ENCODE measurements around the gene FOXK2. TPM values are rescaled to one million over a fixed set of nuclear protein-coding genes. Genes with fewer than 3 reads are reported as not detected.

FOXK2 gene
- 95.7 TPM for total RNA-seq (ENCODE audit: unreplicated experiment)
- long read RNA-seq, full-length matches to known transcripts, result 2 of 9 reads
- long read RNA-seq, partial matches to known transcripts, result 4 of 9 reads
- long read RNA-seq, other reads (novel, unspliced or antisense), result 3 of 9 reads

DNA sequence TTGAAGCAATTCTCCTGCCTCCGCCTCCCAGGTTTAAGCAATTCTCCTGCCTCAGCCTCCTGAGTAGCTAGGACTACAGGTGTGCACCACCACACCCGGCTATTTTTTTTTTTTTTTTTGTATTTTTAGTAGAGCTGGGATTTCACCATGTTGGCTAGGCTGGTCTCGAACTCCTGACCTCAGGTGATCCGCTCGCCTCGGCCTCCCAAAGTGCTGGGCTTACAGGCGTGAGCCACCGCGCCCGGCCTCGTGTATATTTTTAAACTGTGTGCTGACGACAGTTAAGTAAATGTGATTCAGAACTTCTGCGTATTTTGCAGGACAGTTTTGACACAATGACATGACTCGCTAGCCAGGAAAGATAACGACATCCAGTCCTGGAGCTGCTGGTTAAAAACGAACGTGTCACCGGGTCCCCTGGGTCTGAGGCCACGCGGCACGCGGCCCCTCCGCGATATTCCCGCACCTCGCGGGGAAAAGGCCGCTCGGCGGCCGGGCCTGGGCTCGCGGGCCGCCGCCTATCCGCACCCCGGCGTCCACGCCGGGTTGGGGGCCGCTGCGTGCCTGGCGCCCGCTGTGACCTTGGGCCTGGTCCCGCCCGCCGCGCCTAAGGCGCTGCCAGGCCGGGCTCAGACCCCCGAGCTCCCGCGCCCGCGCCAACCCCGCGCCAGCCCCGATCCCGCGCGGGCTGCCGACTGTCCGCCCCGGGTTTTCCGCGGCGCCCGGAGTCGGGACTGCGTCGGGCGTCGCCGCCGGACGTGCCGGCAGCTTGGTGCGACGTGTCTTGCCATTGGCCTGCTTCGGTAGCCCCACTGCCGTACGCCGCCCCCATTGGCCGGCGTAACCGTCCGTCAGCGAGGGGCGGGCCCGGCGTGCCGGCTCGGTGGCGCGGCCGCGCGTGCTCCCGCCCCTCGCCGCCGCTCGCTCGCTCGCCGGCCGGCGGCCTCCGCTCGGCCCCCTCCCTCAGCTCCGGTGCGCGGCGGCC lies at the start of gene FOXK2:
Gene FOXK2 (plus strand): TSS at position 907 of the 985 bp plus-strand sequence. CDS start 157 bp downstream, outside the sequence.
- TF ChIP-seq, protein P1, sequence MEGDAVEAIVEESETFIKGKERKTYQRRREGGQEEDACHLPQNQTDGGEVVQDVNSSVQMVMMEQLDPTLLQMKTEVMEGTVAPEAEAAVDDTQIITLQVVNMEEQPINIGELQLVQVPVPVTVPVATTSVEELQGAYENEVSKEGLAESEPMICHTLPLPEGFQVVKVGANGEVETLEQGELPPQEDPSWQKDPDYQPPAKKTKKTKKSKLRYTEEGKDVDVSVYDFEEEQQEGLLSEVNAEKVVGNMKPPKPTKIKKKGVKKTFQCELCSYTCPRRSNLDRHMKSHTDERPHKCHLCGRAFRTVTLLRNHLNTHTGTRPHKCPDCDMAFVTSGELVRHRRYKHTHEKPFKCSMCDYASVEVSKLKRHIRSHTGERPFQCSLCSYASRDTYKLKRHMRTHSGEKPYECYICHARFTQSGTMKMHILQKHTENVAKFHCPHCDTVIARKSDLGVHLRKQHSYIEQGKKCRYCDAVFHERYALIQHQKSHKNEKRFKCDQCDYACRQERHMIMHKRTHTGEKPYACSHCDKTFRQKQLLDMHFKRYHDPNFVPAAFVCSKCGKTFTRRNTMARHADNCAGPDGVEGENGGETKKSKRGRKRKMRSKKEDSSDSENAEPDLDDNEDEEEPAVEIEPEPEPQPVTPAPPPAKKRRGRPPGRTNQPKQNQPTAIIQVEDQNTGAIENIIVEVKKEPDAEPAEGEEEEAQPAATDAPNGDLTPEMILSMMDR (IDR thresholded peaks at IDR 0.05; ENCODE audit: partially characterized antibody, unreplicated experiment), result no peak
- peaks cover 3% of the 10 kb centered on the region for H3K9me3 Mint-ChIP-seq (ENCODE audit: unreplicated experiment)
- peaks cover 8% of the 10 kb centered on the region for H3K36me3 Mint-ChIP-seq (ENCODE audit: unreplicated experiment)
- H3K4me1 Mint-ChIP-seq (ENCODE audit: low read depth, unreplicated experiment), result peaks cover 7% of the 10 kb centered on the region
- H3K4me3 Mint-ChIP-seq (ENCODE audit: unreplicated experiment), result peak within 1 kb of the TSS; percentile 93
- H3K27me3 Mint-ChIP-seq (ENCODE audit: unreplicated experiment), result peaks cover 3% of the 10 kb centered on the region
- DNase-seq, result peak; percentile 95
- H3K27ac Mint-ChIP-seq (ENCODE audit: unreplicated experiment), result peak within 1 kb of the TSS; percentile 85

DNA sequence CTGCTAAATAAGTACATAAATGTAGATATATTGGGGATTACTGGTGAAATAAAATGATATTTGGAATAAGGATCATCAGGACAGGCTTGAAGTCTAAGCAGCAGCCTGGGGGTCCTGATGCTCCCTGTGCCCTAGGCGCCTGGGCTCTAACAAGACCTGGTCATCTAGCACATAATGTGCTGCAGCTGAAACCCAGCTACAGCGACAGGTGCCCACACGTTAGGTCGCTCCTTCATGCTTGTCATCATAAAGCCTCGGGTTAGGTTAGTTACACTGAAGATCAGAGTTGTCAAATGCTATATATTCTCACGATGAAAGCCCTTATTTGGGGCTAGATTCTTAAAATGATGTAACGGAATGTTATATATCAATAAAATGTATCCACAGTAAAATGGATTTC lies 49.5 kb upstream of the FOXK2 start:
- no peaks in the 10 kb centered on the region for H3K27me3 Mint-ChIP-seq (ENCODE audit: unreplicated experiment)
- TF ChIP-seq, protein P1 (IDR thresholded peaks at IDR 0.05; ENCODE audit: partially characterized antibody, unreplicated experiment), result no peak
- DNase-seq, result no peak
- H3K4me3 Mint-ChIP-seq (ENCODE audit: unreplicated experiment), result no peak overlapping the region
- no peak overlapping the region for H3K27ac Mint-ChIP-seq (ENCODE audit: unreplicated experiment)
- H3K36me3 Mint-ChIP-seq (ENCODE audit: unreplicated experiment), result peaks cover 3% of the 10 kb centered on the region
- H3K9me3 Mint-ChIP-seq (ENCODE audit: unreplicated experiment), result no peaks in the 10 kb centered on the region
- H3K4me1 Mint-ChIP-seq (ENCODE audit: low read depth, unreplicated experiment), result no peaks in the 10 kb centered on the region

DNA sequence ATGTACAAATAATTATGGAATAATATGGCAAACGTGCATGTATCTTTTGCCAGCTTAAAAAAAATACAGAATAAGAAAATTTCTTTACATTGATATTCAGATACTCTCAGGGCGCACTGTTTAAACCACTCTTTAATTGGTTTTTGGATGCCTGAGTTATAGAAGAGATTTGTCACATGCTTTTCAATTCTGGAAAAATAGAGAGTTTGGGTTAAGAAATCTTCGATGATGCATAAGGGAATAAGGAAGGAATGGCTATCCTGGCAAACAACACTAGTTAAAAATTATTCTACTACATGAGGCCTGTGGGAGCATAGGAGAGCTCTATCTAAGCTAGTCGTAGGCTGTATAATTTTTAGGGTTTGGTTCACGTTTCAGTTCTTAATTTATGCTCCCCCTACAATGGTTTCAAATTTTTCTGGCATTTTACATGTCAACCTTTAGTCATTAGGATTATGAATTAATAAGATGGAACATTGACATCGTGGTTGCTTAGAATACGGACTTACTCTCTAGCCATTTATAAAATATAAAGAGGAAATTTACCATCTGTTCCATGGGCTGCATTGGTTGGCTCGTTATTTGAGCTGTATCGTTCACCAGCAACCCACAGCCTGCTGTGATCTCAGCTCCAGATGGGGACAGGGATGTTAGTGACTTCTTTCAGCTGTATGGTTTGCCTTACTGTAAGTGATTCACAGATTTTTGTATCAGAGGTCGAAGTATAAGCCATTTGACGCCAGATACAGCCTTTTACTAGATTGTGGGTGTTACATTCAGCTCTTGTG lies 45.1 kb upstream of the FOXK2 start:
- H3K9me3 Mint-ChIP-seq (ENCODE audit: unreplicated experiment), result no peaks in the 10 kb centered on the region
- TF ChIP-seq, protein P1 (IDR thresholded peaks at IDR 0.05; ENCODE audit: partially characterized antibody, unreplicated experiment), result no peak
- H3K4me3 Mint-ChIP-seq (ENCODE audit: unreplicated experiment), result no peak overlapping the region

DNA sequence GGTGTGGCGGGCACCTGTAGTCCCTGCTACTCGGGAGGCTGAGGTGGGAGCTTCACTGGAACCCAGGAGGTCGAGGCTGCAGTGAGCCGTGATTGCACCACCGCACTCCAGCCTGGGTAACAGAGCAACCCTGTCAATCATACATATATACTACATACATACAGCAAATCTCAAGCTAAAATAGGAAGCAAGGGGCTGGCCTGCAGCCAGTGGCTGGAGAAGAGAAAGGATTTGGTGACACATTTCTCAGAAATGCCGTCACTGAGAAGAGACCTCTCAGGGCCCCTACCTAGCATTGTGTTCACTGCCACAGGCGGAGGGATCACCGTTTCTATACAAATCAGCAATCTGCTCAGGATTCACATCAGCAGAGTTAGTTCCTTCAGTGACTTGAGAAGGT lies 44.1 kb upstream of the FOXK2 start:
- TF ChIP-seq, protein P1 (IDR thresholded peaks at IDR 0.05; ENCODE audit: partially characterized antibody, unreplicated experiment), result no peak
- no peaks in the 10 kb centered on the region for H3K4me1 Mint-ChIP-seq (ENCODE audit: low read depth, unreplicated experiment)

More for the DNA sequence above, 45.1 kb upstream of the FOXK2 start:
- Mint-ChIP-seq H3K36me3 (ENCODE audit: unreplicated experiment) (peaks cover 3% of the 10 kb centered on the region), H3K27ac (ENCODE audit: unreplicated experiment) (no peak overlapping the region), H3K27me3 (ENCODE audit: unreplicated experiment) (peaks cover 1% of the 10 kb centered on the region), H3K4me1 (ENCODE audit: low read depth, unreplicated experiment) (no peaks in the 10 kb centered on the region)
- no peak for DNase-seq

More for the DNA sequence above, 44.1 kb upstream of the FOXK2 start:
- H3K36me3 Mint-ChIP-seq (ENCODE audit: unreplicated experiment), result no peaks in the 10 kb centered on the region
- DNase-seq, result no peak
- H3K9me3 Mint-ChIP-seq (ENCODE audit: unreplicated experiment), result no peaks in the 10 kb centered on the region
- H3K27ac Mint-ChIP-seq (ENCODE audit: unreplicated experiment), result no peak overlapping the region
- H3K4me3 Mint-ChIP-seq (ENCODE audit: unreplicated experiment), result no peak overlapping the region
- peaks cover 1% of the 10 kb centered on the region for H3K27me3 Mint-ChIP-seq (ENCODE audit: unreplicated experiment)
